Choroid plexus epithelial cell (primary cell): Measurements from ENCODE around the gene THOC2.

ENCODE experiments used
- DNase-seq: peaks from one replicate; pipeline ENCODE4 v3.0.0-alpha.2; 2010; ENCODE audit warnings: low read depth
- H3K4me3 ChIP-seq: 2 replicates; pipeline ENCODE4 v1.5.1; 2011; ENCODE audit warnings: low read depth, mild to moderate bottlenecking, control low read depth, low read length, moderate library complexity
- CTCF ChIP-seq: conservative IDR thresholded peaks from 2 replicates; pipeline ENCODE4 v1.5.1; 2011; ENCODE audit warnings: low read depth, mild to moderate bottlenecking, control low read depth, inconsistent platforms, low read length, moderate library complexity

The THOC2 gene

GRCh38 chrX:123756320-123756719 lies 23.5 kb upstream of the THOC2 start:
- no peak for DNase-seq
- no peak overlapping the region for H3K4me3 ChIP-seq
- no peak for TF ChIP-seq CTCF

GRCh38 chrX:123755107-123755506 lies 22.3 kb upstream of the THOC2 start:
- H3K4me3 ChIP-seq: no peak overlapping the region
- no peak for DNase-seq
- TF ChIP-seq CTCF: no peak

- TF ChIP-seq CTCF: no peak
- no peak overlapping the region for H3K4me3 ChIP-seq
Measured at GRCh38 chrX:123753656-123754350, 21.0 kb upstream of the THOC2 start.

GRCh38 chrX:123749643-123750042 lies 16.8 kb upstream of the THOC2 start:
- no peak for TF ChIP-seq CTCF
- no peak overlapping the region for H3K4me3 ChIP-seq
- DNase-seq: peak; percentile 48

More at GRCh38 chrX:123753656-123754350, 21.0 kb upstream of the THOC2 start:
- DNase-seq: no peak

- H3K4me3 ChIP-seq: no peak overlapping the region
- no peak for DNase-seq
- no peak for TF ChIP-seq CTCF
Measured at GRCh38 chrX:123745511-123745910, 12.7 kb upstream of the THOC2 start.

- DNase-seq: no peak
- no peak overlapping the region for H3K4me3 ChIP-seq
- no peak for TF ChIP-seq CTCF
Measured at GRCh38 chrX:123743312-123743711, 10.5 kb upstream of the THOC2 start.

GRCh38 chrX:123742440-123742839 lies 9.6 kb upstream of the THOC2 start:
- TF ChIP-seq CTCF: no peak
- no peak for DNase-seq
- no peak overlapping the region for H3K4me3 ChIP-seq
